Left forelimb (tissue), 1 donor: Measurements from ENCODE around the gene APOH.

Source experiments
- DNase-seq: peaks from one replicate; pipeline ENCODE4 v3.0.0-alpha.2; 2018; ENCODE audit warnings: low spot score

The APOH gene

DNA sequence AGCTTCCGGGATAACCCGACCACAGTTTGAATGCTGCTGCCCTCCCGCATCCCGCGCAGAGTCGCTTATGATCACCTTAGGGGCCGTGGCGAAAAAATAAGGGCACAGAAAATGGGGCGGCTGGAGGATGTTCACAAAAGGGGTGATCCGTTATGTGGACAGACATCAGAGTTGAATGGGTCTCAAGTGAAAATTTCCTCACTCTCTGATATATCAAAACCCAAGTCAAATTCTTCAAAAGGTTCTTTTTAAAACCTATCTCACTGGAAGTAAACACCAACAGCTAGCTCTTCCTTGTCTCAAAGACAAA is 36.9 kb downstream of the APOH start:
- DNase-seq = no peak

- DNase-seq = peak; percentile 87
These were observed 37.4 kb downstream of the APOH start, which contains the start of gene CEP112 for GRCh38 chr17:66191593-66192377. CEP112 (minus strand) TSS chr17:66192133.

- no peak for DNase-seq
These were observed 38.2 kb downstream of the APOH start for GRCh38 chr17:66190738-66191592.

GRCh38 chr17:66187718-66188117 is 41.5 kb downstream of the APOH start:
- no peak for DNase-seq

GRCh38 chr17:66185862-66186261 is 43.4 kb downstream of the APOH start:
- no peak for DNase-seq

DNA sequence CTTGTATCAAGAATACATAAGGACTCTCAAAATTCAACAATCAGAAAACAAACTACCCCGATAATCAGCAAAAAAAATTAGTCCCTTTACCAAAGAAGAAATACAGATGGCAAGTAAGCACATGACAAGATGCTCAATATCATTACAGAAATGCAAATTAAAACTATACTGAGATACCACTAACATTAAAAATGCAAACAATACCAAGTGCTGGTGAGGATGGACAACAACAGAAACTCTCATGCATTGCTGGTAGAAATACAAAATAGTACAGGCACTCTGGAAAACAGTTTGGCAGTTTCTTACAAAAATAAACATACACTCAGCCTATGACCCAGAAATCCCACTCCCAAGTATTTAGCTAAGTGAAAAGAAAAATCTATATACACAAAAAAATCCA is 44.8 kb downstream of the APOH start:
- no peak for DNase-seq

DNA sequence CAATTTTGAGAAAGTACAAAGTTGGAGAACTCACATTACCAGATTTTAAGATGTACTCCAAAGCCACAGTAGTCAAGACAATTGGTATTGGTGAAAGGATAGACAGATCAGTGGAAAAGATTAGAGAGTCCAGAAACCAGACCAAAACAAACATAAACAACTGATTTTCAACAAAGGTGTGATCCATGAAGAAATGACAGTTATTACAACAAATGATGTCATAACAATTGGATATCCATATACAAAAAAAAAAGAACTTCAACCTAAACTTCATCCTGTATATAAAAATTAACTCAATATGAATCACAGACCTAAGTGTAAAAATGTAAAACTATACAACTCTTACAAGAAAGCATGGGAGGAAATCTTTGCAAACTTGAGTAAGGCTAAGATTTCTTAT is 45.7 kb downstream of the APOH start:
- DNase-seq = no peak

DNA sequence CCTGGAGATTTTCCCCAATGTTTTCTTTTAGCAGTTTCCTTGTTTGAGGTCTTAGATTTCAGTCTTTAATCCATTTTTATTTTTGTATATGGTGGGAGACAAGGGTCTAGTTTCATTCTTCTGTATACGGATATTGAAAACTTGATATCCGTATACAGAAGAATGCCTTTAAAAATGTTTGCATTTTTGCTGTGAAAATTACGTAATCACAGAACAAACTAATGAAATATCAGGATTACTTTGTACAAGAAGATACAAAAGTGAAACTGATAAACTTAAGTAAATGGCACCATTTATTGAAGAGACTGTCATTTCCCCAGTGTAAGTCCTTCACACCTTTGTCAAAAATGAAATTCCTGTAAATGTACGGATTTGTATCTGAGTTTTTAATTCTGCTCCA is 50.6 kb downstream of the APOH start:
- no peak for DNase-seq

DNA sequence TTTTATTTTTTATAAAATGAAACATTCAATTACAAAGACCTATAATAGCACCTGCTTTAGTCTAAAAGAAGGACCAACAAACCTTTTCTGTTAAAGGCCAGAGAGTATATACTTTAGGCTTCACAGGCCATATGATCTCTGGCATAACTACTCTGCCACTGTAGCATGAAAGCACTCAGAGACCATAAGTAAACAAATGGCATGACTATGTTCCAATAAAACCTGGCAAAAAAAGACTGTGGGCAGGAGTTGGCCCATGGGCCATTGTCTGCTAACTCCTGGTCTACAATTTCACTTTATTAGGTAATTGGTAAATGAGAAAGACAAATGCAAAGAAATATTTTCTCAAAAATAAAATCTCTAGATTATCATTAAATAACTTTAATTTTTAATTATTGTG is 52.2 kb downstream of the APOH start:
- no peak for DNase-seq

DNA sequence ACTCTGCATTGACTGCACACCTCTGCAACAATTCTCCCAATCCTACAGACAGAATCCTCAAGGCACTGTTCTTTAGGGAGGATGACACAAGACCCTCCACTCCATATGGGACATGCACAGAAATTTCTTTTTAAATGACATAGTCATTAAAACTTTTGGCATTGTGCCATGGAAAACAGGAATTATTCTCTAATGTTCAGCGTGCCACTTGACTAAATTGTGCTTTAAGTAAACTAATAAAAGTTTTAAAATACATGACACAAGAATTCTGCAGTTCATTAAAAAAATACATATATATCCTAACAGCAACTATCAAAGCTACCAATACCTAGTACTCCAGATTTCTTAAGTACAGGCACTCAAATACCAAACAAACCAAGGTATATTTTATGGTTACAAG is 53.3 kb downstream of the APOH start:
- no peak for DNase-seq

- DNase-seq = no peak
These were observed 56.5 kb downstream of the APOH start for GRCh38 chr17:66172691-66173223.

GRCh38 chr17:66172144-66172543 is 57.1 kb downstream of the APOH start:
- DNase-seq = no peak

DNA sequence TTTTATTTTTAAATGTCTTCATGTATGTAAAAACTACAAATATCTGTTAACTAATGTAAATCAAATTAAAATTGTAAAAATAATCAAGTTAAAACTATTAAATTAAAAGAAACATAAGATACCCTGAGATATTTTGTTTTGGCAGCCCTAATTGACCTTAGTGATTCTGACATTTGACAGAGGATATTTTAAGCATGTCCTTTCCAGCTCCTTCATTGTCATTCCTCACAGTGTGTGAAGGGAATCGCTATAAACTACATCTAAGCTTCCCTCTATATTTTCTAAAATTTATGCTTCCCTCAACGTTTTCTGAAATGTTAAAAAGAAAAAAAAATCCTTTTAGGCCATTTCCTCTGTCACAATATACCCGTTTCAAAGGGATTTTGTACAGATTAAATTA is 57.5 kb downstream of the APOH start:
- DNase-seq = no peak

GRCh38 chr17:66171172-66171571 is 58.0 kb downstream of the APOH start:
- DNase-seq = no peak

DNA sequence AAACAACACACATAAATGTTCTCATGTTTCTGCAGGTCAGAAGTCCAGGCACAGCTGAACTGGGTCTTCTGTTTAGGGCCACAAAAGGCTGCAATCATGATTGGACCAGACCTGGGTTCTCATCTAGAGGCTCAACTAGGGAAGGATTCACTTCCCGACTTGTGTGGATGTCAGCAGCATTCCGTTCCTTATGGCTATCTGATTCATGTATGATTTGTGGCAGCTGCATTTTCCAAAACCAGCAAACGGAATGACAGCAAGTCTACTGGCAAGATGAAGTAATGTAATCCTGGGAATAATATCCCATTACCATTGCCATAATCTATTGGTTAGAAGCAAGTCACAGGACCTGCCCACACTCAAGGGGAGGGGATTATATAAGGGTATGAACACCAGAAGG is 59.4 kb downstream of the APOH start:
- no peak for DNase-seq

DNA sequence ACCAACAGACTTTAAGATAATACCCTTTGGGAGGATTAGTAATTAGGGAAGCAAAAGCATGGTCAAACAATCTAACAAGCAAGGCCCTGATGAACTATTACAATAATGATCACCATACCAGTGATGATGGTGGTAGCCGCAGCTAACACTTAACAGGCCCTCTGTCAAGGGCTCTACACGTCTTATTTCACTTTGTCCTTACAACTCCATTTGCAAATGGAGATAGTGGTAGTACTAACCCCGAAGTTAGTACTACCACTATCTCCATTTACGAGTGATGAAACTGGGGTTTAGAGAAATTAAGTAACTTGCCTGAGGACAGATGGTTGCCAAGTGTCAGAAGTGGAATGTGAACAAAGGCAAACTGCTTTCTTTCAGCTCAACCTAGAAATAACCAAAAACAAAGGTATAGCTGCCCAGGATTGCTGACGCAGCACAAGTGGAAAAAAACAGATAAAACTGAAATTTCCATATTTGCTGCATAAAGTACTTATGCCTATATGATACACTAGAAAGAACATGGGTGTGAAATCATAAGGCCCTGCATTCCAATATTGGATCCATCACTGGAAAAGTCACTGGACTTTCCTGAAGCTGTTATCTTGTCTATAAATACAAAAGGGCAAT is 61.9 kb downstream of the APOH start:
- DNase-seq = no peak

GRCh38 chr17:66165537-66166123 is 63.6 kb downstream of the APOH start:
- no peak for DNase-seq
